Fibroblast of the conjunctiva (primary cell): Measurements from ENCODE around the gene USP27X.
A peak's percentile ranks its signal among the peaks of the same experiment; 100 is the strongest.

Source experiments
- DNase-seq: peaks from one replicate; pipeline ENCODE4 v3.0.0-alpha.2; 2010; ENCODE audit warnings: low read depth

USP27X gene

DNA sequence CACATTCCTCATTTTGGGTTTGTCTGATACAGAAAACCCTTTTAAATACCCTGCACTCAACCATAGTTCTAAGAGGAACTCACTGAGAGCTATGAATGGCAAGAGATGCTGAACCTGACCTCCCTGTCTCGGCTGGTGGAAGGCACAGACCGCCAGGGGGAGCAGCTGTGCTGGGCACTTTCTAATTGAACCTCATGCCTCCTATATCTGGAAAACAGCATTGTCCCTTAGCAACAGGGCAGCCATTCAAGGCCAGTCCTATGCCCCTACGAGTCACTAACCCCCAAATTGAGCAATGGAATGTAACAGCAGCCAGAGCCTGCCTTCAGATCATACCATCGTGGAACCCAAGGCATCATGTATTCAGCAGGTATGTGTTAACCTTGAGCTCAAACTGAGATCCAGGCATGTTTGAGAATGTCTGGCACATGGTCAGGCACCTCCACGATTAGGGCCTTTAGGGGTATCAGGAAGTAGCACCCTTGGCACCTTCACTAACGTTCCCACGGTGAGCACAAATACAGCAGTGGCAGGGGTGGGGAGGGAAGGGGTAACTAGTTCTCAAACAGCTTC lies 5.1 kb downstream of the USP27X start:
- peak; percentile 21 for DNase-seq

DNA sequence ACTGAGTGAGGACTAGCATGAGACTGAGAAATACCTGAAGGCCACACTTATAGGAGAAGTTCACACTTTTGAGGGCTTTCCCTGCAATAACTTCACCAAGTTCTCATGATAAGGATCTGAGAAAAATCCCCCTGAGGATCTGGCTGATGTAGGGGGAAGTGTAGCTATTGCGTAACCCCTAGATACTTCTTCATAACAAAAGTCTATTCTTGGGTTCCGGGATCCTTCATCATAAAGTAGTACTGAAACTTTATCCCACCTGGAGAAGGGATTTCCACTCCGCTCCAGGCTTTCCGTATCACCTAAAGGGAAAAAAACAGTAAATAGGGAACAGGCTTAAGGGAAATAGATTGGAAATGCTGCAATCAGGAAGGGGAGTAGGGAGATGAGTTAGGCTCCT lies 13.3 kb downstream of the USP27X start:
- no peak for DNase-seq

GRCh38 chrX:49896951-49897350 lies 17.7 kb downstream of the USP27X start:
- DNase-seq = no peak

DNA sequence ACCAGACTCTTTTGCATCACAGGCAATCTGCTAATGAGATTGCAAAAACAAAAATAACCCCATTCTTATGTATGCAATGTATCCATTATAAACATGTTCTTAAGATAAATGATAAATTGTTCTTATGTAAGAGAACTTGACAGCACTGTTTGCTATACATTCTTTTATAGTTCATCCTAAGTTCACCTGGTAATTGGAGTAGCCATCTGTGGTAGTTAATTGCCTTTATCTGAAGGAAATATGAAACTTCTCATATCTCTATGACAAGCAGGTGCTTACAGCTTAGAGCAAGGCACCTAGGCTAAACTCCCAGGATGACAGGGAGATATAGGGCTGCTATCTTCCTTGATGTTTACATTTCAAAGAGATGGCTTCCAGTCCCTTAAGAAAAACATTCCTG lies 21.8 kb downstream of the USP27X start:
- DNase-seq = no peak

- DNase-seq = no peak
Measured at GRCh38 chrX:49910344-49910743, 31.1 kb downstream of the USP27X start.

GRCh38 chrX:49912086-49912485 lies 32.8 kb downstream of the USP27X start:
- DNase-seq = no peak

- no peak for DNase-seq
Measured at GRCh38 chrX:49912861-49913260, 33.6 kb downstream of the USP27X start.

DNA sequence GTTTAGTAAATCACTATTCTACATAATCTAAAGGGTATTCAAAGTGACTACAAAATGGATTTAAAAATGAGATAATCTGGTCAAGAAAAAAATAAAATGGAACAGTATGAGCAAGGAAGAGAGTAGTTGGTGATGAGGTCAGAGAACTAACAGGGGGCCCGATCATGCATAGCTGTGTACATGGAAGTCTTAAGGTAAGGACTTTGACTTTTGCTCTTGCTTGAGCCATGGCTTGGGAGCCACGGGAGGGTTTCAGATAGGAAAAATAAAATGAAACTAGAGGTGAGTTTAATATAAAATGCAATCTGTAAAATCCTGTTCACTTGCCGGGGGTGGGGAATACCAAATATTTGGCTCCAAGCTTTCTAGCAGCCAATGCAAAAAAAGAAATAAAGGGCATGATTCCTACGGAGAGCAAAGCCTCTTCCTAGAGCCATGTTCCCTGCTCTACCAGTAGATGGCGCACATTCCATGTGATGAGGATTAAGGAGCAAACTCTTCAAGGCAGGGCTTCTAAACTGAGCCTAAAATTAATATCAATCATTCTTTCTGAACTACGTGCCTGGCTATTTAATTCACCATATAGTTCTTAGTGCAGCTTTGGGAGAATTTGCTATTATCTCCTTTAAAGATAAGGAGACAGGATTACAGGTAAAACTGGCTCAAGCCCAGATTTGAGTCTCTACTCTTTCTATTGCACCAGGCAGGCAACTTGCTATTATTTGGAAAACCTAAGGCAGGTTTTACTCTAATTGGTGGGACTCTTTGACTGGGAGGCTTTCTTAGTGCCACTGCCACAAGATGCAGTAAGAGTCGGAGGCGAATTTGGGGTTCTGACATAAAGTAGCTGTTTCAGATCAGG lies 36.3 kb downstream of the USP27X start:
- DNase-seq = peak; percentile 39

DNA sequence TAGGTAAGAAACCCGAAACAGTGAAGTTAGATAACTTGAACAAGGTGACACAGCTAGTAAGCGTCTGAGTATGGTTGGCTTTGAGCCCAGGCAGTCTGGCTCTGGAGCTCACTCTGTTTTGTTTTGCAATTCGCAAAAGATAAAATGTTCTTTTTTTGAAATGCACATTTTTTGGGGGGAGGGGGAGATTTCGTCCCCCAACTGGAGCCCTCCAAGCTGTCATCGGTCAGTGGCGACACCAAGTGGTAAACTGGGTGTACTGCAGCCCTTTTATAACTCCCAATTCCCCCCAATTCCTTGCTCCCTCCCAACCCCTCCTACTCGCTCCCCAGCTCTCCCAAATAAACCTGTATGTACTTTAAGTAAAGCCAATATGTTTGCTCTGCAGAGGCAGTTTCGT lies 40.3 kb downstream of the USP27X start:
- no peak for DNase-seq

DNA sequence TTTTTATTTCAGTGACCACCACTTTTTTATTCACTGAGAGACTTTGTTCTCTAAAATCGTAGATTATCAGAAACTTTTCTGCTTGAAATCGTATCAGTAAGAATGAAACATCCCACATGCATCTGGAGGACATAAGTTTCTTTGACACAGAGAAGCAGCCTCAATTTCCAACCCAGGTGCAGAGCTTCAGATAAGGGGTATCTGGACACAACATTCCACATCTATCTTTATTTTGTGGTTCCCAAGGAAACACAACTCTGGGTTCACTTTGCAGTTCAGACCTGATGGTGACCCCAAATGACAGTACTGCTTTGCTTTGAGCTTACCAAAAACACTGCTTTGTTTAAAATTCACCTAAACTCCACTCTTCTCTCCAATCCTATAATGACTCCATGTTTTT lies 41.8 kb downstream of the USP27X start:
- no peak for DNase-seq

DNA sequence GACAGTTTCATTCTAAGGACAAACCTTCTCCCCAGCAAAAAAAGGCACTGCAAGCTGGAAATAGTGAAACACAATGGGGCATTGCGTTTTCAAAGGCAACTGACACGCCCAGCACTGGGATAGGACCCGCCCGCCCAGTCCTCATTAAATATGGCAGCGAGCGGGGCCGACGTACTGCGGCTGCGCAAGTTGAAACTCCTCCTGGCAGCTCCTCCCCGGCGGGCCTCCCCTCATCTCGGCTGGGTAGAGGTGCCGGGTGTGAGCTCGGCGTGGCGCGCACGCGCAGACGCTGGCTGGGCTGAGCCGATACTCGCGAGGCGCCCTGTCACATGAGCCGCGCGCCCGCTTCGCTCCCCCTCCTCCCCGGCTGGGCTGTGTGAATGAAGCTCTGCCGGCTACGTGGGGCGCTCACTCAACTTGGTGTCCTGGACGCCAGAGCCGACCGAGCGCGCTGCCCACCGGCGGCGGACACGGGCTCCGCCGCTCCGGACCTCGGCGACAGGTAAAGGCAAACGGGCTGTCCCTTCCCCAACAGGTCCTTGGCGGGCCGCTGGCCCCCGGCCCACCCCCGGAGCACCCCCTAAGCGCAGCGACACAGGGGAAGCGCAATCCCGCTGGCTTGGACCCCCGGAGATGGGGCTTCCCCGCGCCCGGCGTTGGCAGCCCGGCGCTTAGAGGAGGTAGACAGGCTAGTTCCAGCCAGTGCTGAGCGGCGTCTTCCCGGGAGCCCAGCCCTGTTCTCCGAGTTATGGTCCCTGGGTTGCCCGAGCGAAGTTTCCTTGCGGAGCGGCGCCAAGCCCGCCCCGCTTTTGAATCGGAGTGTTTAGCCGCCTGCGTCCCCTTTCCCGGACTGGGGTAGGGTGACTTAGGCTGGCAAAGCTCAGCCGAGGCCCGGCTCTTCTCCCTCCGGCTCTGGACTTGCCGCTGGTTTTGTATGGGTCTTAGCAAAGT lies 43.3 kb downstream of the USP27X start, which contains the start of gene CLCN5:
TSS of gene CLCN5 (plus strand) at position 306 of the 951 bp plus-strand sequence. CDS start 2,703 bp downstream, outside the sequence.
- peak; percentile 94 for DNase-seq

- no peak for DNase-seq
Measured at GRCh38 chrX:49925176-49925575, 45.9 kb downstream of the USP27X start.

DNA sequence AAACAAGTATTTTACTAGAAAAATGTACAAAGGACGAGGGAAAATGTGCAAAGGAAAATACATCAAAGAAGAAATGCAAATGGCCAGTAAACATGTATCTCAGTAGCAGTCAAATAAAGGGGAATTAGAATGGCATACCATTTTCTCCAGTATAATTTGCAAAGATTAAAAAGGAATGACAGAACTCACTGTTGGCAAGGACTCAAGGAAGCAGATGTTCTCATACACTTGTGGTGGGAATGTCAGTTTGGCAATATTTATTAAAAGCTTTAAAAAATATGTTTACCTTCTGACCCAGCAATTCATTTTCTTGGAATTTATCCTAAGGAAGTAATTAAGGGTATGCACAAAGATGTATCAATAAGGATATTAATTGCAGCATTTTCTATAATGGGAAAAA lies 50.8 kb downstream of the USP27X start:
- no peak for DNase-seq
